Hepatocyte (in vitro differentiated cells): Measurements from ENCODE around the gene ZDHHC13.

Experiments used
- CTCF ChIP-seq: fragments of 200-600 bp; sonication (generic); IDR thresholded peaks from 2 replicates; pipeline ENCODE4 v1.5.1; 2016; ENCODE audit warnings: antibody characterized with exemption, mild to moderate bottlenecking; ENCODE audit not compliant: poor library complexity
- EZH2 ChIP-seq: fragments of 200-600 bp; sonication (generic); IDR thresholded peaks from 2 replicates; pipeline ENCODE4 v1.6.1; 2016; ENCODE audit warnings: antibody characterized with exemption, mild to moderate bottlenecking, borderline replicate concordance
- EZH2phosphoT487 ChIP-seq: fragments of 200-600 bp; sonication (generic); IDR thresholded peaks from one replicate; pipeline ENCODE4 v1.6.1; 2018; ENCODE audit warnings: antibody characterized with exemption, mild to moderate bottlenecking, low read depth, moderate library complexity; ENCODE audit not compliant: unreplicated experiment, severe bottlenecking

- TF ChIP-seq CTCF: no peak
- no peak for TF ChIP-seq EZH2
- no peak for TF ChIP-seq EZH2phosphoT487
These were observed 68.6 kb downstream of the ZDHHC13 start for GRCh38 chr11:19185516-19186052.
